Psoas muscle (tissue), 8 donors: ENCODE results near the gene TSC2. TPM values are rescaled to one million over a fixed set of nuclear protein-coding genes. Genes with fewer than 3 reads are reported as not detected.

Experiments used
- ATAC-seq, 4 donors: fragments of 200-7000 bp; cut with Tn5 transposase; one replicate each; pipeline ENCODE4 v1.9.1; 2020; ENCODE audit warnings: moderate library complexity in 3 of 4, mild to moderate bottlenecking in 2 of 4
- DNase-seq, 2 donors: peaks; one replicate each; pipeline ENCODE4 v3.0.0-alpha.2; 2020
- H3K27ac ChIP-seq: fragments of 200-600 bp; one replicate; pipeline ENCODE4 v1.8.0; 2022
- H3K27me3 ChIP-seq, 3 donors: fragments of 200-600 bp in 1 of 3; one replicate each; pipeline versions ENCODE4 v1.6.1 to v1.8.0; 2013 to 2022; ENCODE audit warnings: low read length in 2 of 3, mild to moderate bottlenecking in 2 of 3, moderate library complexity in 1 of 3; ENCODE audit not compliant: insufficient read depth in 3 of 3
- H3K36me3 ChIP-seq, 2 donors: fragments of 200-600 bp in 1 of 2; one replicate each; pipeline versions ENCODE4 v1.6.1 to v1.8.0; 2013 to 2022; ENCODE audit warnings: low read depth in 1 of 2, mild to moderate bottlenecking in 1 of 2, moderate library complexity in 1 of 2; ENCODE audit not compliant: insufficient read depth in 1 of 2
- H3K4me1 ChIP-seq: fragments of 200-600 bp; one replicate; pipeline ENCODE4 v1.8.0; 2022
- H3K4me3 ChIP-seq: fragments of 200-600 bp; one replicate; pipeline ENCODE4 v1.8.0; 2022; ENCODE audit warnings: mild to moderate bottlenecking
- H3K9me3 ChIP-seq: fragments of 200-600 bp; one replicate; pipeline ENCODE4 v1.8.0; 2022
- CTCF ChIP-seq: fragments of 200-600 bp; IDR thresholded peaks from one replicate; pipeline ENCODE4 v1.8.0; 2022; ENCODE audit warnings: antibody characterized with exemption
- WGBS, 3 donors: extraction: QIAGEN DNeasy Blood & Tissue Kit; methylation state at CpG; one replicate each; pipeline versions ENCODE4 v1.1.6 to v1.1.7; 2013; 5-methylcytosine and 5-hydroxymethylcytosine counted together
- intact Hi-C, 2 donors: fragments of 100-400 bp; cut with DNase I; formaldehyde crosslinking; loops; one replicate each; pipeline versions ENCODE4 v1.11.0 to v1.14.2; 2022
- polyA plus RNA-seq, 3 donors: library from polyadenylated mRNA; stranded (reverse); fragments of 200-250 nt; gene quantifications; one replicate each; pipeline ENCODE4 v1.2.3, GENCODE V29; 2013
- total RNA-seq, 4 donors: library from RNA; stranded (reverse); fragmentation: NEBNext Ultra II Directional in 2 of 4; extraction: Animal tissue kit (Norgen Biotek cat#: 25700) in 2 of 4; gene quantifications; one replicate each; pipeline versions ENCODE4 v1.2.1 to v1.2.4, GENCODE V29; 2021 to 2023
- donor health status: healthy with polysubstance abuse.
- donor health status: DM: no; HTN: no; CAD: no; lungs with moderate emphysema.
- donor health status: Bipolar disorder and iron deficiency.
- donor health status: healthy.
- donor health status: DM: yes; HTN: yes; CAD: no.
- donor health status: DM: no; HTN: no; CAD: no.
- donor health status: DM: no; HTN: no; CAD: no.
- donor health status: DM: yes; HTN: yes; CAD: no.

TSC2 gene
- total and polyA plus RNA-seq, 7 donors: 27.8 to 89.9 (median 60.8) TPM

DNA sequence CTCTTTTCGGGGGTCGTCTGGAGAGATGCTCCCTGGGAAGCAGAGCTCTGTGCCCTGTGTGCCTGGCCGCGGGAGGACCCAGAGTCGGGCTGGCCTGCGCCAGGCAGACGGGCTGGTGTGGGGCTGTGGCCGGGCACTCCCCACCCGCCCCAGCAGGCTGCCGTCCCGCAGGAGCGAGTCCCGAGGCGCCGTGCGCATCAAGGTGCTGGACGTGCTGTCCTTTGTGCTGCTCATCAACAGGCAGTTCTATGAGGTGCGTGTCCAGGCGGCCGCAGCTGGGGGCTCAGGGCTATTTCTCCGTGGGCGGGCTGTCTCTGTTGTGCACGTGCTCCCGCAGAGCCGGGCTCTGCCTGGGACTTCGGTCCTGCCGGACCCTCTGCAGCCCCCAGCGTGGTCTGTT lies 15.0 kb downstream of the TSC2 start:
- DNase-seq (no peak), ATAC-seq (no peak)
- Histone ChIP-seq H3K4me3 (no peak overlapping the region), H3K4me1 (no peaks in the 10 kb centered on the region), H3K27me3 (no peaks in the 10 kb centered on the region), H3K9me3 (no peaks in the 10 kb centered on the region), H3K27ac (no peak overlapping the region), H3K36me3 (peaks cover 7 to 85% of the 10 kb centered on the region in 2 donors)
- intact Hi-C loops: no loop called here
- no peak for TF ChIP-seq CTCF
- 91 to 97% (median 94%) methylated on average over 28 of the region's 28 CpGs for WGBS, 3 donors

DNA sequence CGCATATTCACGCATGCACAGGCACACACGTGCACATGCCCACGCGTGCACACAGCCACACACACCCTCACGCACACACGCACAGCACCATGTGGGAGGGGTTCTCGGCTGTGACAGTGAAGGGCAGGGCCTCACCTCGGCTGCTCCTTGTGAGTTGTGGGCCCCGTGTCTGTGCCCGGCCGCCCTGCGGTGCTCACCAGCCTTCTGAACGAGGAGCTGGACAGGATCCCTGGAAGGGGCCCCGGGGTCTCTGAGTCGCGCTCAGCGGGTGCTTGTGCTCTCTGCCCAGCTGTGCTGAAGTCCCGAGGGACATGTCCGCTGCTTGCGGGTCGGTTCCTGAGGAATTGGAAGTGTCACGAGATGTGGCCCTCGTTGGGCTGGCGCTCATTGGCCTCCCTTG lies 16.1 kb downstream of the TSC2 start:
- Histone ChIP-seq H3K4me3 (no peak overlapping the region), H3K4me1 (no peaks in the 10 kb centered on the region), H3K27me3 (no peaks in the 10 kb centered on the region), H3K36me3 (peaks cover 10 to 88% of the 10 kb centered on the region in 2 donors), H3K9me3 (no peaks in the 10 kb centered on the region), H3K27ac (no peak overlapping the region)
- WGBS, 3 donors: 81 to 91% (median 85%) methylated on average over 25 of the region's 25 CpGs
- no peak for TF ChIP-seq CTCF
- intact Hi-C loops: no loop called here
- DNase-seq: no peak
- ATAC-seq: no peak

DNA sequence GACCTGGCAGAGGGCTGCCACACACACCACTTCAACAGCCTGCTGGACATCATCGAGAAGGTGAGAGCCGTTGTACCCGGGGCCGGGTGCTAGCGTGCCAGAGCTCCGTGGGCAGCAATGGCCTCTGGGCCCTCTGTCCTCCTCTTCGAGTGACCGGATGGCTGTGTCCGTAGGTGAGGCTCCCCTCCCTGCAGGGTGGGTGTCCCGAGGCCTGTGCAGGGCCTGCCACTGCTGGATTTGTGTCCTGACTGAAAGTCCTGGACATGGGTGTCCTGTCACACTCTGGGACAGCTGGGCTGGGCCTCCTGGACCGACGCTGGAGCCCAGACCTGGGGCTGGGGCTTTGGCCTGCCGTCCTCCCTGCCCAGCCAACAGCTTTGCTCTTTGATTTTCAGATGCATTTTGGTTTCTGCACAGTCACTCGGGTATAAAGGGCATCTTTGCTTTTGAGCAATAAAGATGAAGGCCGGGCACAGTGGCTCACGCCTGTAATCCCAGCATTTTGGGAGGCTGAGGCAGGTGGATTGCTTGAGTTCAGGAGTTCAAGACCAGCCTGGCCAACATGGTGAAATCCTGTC lies 16.7 kb downstream of the TSC2 start:
- no peak for ATAC-seq
- intact Hi-C loops: no loop called here
- 86 to 95% (median 89%) methylated on average over 16 of the region's 16 CpGs for WGBS, 3 donors
- no peak for DNase-seq
- Histone ChIP-seq H3K4me1 (no peaks in the 10 kb centered on the region), H3K9me3 (no peaks in the 10 kb centered on the region), H3K36me3 (peaks cover 10 to 92% of the 10 kb centered on the region in 2 donors), H3K4me3 (no peak overlapping the region), H3K27ac (no peak overlapping the region), H3K27me3 (no peaks in the 10 kb centered on the region)
- no peak for TF ChIP-seq CTCF

GRCh38 chr16:2066139-2066538 lies 18.4 kb downstream of the TSC2 start:
- WGBS, 3 donors: 96 to 98% (median 97%) methylated on average over 11 of the region's 11 CpGs
- TF ChIP-seq CTCF: no peak
- intact Hi-C loops: no loop called here

More at GRCh38 chr16:2066139-2066538, 18.4 kb downstream of the TSC2 start:
- Histone ChIP-seq H3K27ac (no peak overlapping the region), H3K36me3 (peaks cover 7 to 86% of the 10 kb centered on the region in 2 donors), H3K4me3 (no peak overlapping the region), H3K9me3 (no peaks in the 10 kb centered on the region), H3K4me1 (no peaks in the 10 kb centered on the region), H3K27me3 (no peaks in the 10 kb centered on the region)
- no peak for ATAC-seq
- DNase-seq: no peak
